WTC11 (cell line): ENCODE results near the gene IL10RB. TPM values are rescaled to one million over a fixed set of nuclear protein-coding genes. Genes with fewer than 3 reads are reported as not detected.

Experiments used
- ATAC-seq: fragments of 200-7000 bp; cut with Tn5 transposase; 2 replicates; pipeline ENCODE4 v1.10.0; 2021; ENCODE audit warnings: mild to moderate bottlenecking, moderate library complexity
- CTCF ChIA-PET: fragments of 300-600 bp; sonication (Branson Sonifier 250); formaldehyde crosslinking; loops from one replicate; lab custom pipeline; 2021; ENCODE audit warnings: antibody characterized with exemption; lab: Charles Lee
- POLR2A ChIA-PET: fragments of 350-600 bp; sonication (Branson Sonifier 250); formaldehyde crosslinking; loops from one replicate; lab custom pipeline; 2021; ENCODE audit warnings: antibody characterized with exemption; lab: Charles Lee
- DNase-seq: peaks from one replicate; pipeline ENCODE4 v3.0.0; 2021; ENCODE audit warnings: low spot score
- H3K27ac Mint-ChIP-seq: 2 replicates; pipeline ENCODE4 v1.8.0; 2021; ENCODE audit warnings: mixed read lengths
- H3K27me3 Mint-ChIP-seq: 2 replicates; pipeline ENCODE4 v1.8.0; 2021; ENCODE audit warnings: low read depth, mild to moderate bottlenecking, moderate library complexity, mixed read lengths
- H3K36me3 Mint-ChIP-seq: 2 replicates; pipeline ENCODE4 v1.8.0; 2021; ENCODE audit warnings: mixed read lengths
- H3K4me1 Mint-ChIP-seq: 2 replicates; pipeline ENCODE4 v1.8.0; 2022; ENCODE audit warnings: mixed read lengths
- H3K4me3 Mint-ChIP-seq: 2 replicates; pipeline ENCODE4 v1.8.0; 2021; ENCODE audit warnings: mild to moderate bottlenecking, moderate library complexity, mixed read lengths
- H3K9me3 Mint-ChIP-seq: 2 replicates; pipeline ENCODE4 v1.8.0; 2021; ENCODE audit warnings: mixed read lengths
- AFF4 ChIP-seq: sonication (generic); formaldehyde crosslinking; IDR thresholded peaks from 2 replicates; pipeline ENCODE4 v1.8.1; 2023; ENCODE audit warnings: mild to moderate bottlenecking, missing genetic modification reagents, borderline replicate concordance
- ARID4B ChIP-seq: sonication (generic); formaldehyde crosslinking; IDR thresholded peaks from 2 replicates; pipeline ENCODE4 v1.8.0; 2023; ENCODE audit warnings: missing genetic modification reagents, mild to moderate bottlenecking, borderline replicate concordance
- CBFB ChIP-seq: sonication (generic); formaldehyde crosslinking; IDR thresholded peaks from 2 replicates; pipeline ENCODE4 v1.8.1; 2022; ENCODE audit warnings: mild to moderate bottlenecking, low read depth, missing genetic modification reagents
- CREM ChIP-seq: sonication (generic); formaldehyde crosslinking; IDR thresholded peaks from 2 replicates; pipeline ENCODE4 v1.8.1; 2022; ENCODE audit warnings: mild to moderate bottlenecking, missing genetic modification reagents, moderate library complexity
- EMX1 ChIP-seq: fragments of 250-450 bp; sonication (Bioruptor Pico); IDR thresholded peaks from 2 replicates; pipeline ENCODE4 v1.8.0; 2021; ENCODE audit warnings: mild to moderate bottlenecking
- FOXJ3 ChIP-seq: sonication (generic); formaldehyde crosslinking; IDR thresholded peaks from 2 replicates; pipeline ENCODE4 v1.9.0; 2021; ENCODE audit warnings: missing genetic modification reagents, mild to moderate bottlenecking, borderline replicate concordance
- GTF2I ChIP-seq: fragments of 250-450 bp; sonication (Bioruptor Pico); conservative IDR thresholded peaks from 2 replicates; pipeline ENCODE4 v1.4.0; 2021; ENCODE audit warnings: mild to moderate bottlenecking
- HMGA2 ChIP-seq: fragments of 250-450 bp; sonication (Bioruptor Pico); IDR thresholded peaks from 2 replicates; pipeline ENCODE4 v1.4.0; 2021; ENCODE audit warnings: mild to moderate bottlenecking, moderate library complexity
- MXD4 ChIP-seq: fragments of 250-450 bp; sonication (Bioruptor Pico); IDR thresholded peaks from 2 replicates; pipeline ENCODE4 v1.8.0; 2021; ENCODE audit warnings: mild to moderate bottlenecking, moderate library complexity, borderline replicate concordance
- MYBL2 ChIP-seq: sonication (generic); formaldehyde crosslinking; IDR thresholded peaks from 2 replicates; pipeline ENCODE4 v1.8.1; 2023; ENCODE audit warnings: mild to moderate bottlenecking, moderate library complexity, missing genetic modification reagents
- PRRX2 ChIP-seq: fragments of 250-450 bp; sonication (Bioruptor Pico); IDR thresholded peaks from 2 replicates; pipeline ENCODE4 v1.8.0; 2021; ENCODE audit warnings: mild to moderate bottlenecking
- RELA ChIP-seq: sonication (generic); formaldehyde crosslinking; IDR thresholded peaks from 2 replicates; pipeline ENCODE4 v1.8.1; 2022; ENCODE audit warnings: missing genetic modification reagents, mild to moderate bottlenecking, borderline replicate concordance
- TEAD4 ChIP-seq: sonication (generic); formaldehyde crosslinking; IDR thresholded peaks from 2 replicates; pipeline ENCODE4 v1.8.0; 2022; ENCODE audit warnings: mild to moderate bottlenecking, missing genetic modification reagents
- total RNA-seq: library from RNA; stranded (reverse); gene quantifications from 3 replicates; pipeline ENCODE4 v1.2.3, GENCODE V29; 2021
- TF ChIP-seq, protein P1 (sequence below): sonication (generic); formaldehyde crosslinking; IDR thresholded peaks from 2 replicates; pipeline ENCODE4 v1.8.0; 2023; ENCODE audit warnings: mild to moderate bottlenecking, missing genetic modification reagents
- TF ChIP-seq, protein P2 (sequence below): sonication (generic); formaldehyde crosslinking; IDR thresholded peaks from 2 replicates; pipeline ENCODE4 v1.8.1; 2022; ENCODE audit warnings: low read depth, missing genetic modification reagents, borderline replicate concordance
- TF ChIP-seq, protein P3 (sequence below): sonication (generic); formaldehyde crosslinking; IDR thresholded peaks from 2 replicates; pipeline ENCODE4 v1.8.1; 2022; ENCODE audit warnings: mild to moderate bottlenecking, missing genetic modification reagents, moderate library complexity, borderline replicate concordance

The IL10RB gene
- total RNA-seq, 1 experiment from 2014 or later, result 3.7 TPM

DNA sequence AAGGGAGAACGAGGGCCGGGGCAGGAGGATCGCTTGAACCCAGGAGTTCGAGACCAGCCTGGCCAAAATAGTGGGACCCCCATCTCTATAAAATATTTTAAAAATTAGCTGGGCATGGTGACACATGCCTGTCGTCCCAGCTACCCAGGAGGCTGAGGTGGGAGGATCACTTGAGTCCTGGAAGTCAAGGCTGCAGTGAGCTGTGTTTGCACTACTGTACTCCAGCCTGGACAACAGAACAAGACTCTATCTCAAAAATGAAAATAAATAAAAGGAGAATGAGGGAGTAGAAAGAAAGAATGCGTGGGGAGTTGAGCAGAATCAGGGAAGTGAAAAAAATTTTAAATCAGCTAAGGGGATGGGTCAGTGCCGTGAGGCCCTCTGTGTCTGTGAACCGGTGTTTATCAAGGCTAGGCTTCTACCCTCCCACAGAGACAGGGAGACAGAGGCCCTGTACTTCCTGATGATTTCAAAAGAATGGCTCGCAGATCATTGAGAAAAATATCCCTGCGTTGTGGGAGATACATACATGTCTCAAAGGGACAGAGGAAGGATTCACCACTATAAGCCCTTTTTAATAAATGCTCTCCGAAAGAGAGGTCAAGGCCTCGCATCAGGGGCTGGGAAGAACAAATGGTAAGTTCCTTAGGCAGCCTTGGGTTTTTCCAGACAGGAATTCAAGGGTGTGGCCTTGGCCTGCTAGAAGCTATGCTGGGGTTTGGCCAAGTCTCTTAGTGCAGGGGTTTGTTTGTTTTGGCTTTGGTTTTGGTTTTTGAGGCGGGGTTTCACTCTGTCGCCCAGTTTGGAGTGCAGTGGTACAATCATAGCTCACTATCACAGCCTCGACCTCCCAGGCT lies 20.7 kb downstream of the IL10RB start:
- H3K4me3 Mint-ChIP-seq, result no peak overlapping the region
- ChIA-PET POLR2A (no interaction called here), CTCF (no interaction called here)
- H3K9me3 Mint-ChIP-seq, result no peaks in the 10 kb centered on the region
- no peak for ATAC-seq
- peaks cover 4% of the 10 kb centered on the region for H3K36me3 Mint-ChIP-seq
- H3K27me3 Mint-ChIP-seq, result no peaks in the 10 kb centered on the region
- no peak overlapping the region for H3K27ac Mint-ChIP-seq
- no peak for TF ChIP-seq PRRX2 (CRISPR knock-in tag)
- no peak for TF ChIP-seq CBFB
- TF ChIP-seq AFF4, result no peak
- TF ChIP-seq MXD4, result no peak
- TF ChIP-seq EMX1, result no peak
- TF ChIP-seq, protein P1, sequence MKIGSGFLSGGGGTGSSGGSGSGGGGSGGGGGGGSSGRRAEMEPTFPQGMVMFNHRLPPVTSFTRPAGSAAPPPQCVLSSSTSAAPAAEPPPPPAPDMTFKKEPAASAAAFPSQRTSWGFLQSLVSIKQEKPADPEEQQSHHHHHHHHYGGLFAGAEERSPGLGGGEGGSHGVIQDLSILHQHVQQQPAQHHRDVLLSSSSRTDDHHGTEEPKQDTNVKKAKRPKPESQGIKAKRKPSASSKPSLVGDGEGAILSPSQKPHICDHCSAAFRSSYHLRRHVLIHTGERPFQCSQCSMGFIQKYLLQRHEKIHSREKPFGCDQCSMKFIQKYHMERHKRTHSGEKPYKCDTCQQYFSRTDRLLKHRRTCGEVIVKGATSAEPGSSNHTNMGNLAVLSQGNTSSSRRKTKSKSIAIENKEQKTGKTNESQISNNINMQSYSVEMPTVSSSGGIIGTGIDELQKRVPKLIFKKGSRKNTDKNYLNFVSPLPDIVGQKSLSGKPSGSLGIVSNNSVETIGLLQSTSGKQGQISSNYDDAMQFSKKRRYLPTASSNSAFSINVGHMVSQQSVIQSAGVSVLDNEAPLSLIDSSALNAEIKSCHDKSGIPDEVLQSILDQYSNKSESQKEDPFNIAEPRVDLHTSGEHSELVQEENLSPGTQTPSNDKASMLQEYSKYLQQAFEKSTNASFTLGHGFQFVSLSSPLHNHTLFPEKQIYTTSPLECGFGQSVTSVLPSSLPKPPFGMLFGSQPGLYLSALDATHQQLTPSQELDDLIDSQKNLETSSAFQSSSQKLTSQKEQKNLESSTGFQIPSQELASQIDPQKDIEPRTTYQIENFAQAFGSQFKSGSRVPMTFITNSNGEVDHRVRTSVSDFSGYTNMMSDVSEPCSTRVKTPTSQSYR (CRISPR knock-in tag), result no peak
- no peak for TF ChIP-seq FOXJ3 (CRISPR knock-in tag)
- no peak for TF ChIP-seq ARID4B
- TF ChIP-seq CREM, result no peak
- TF ChIP-seq, protein P2, sequence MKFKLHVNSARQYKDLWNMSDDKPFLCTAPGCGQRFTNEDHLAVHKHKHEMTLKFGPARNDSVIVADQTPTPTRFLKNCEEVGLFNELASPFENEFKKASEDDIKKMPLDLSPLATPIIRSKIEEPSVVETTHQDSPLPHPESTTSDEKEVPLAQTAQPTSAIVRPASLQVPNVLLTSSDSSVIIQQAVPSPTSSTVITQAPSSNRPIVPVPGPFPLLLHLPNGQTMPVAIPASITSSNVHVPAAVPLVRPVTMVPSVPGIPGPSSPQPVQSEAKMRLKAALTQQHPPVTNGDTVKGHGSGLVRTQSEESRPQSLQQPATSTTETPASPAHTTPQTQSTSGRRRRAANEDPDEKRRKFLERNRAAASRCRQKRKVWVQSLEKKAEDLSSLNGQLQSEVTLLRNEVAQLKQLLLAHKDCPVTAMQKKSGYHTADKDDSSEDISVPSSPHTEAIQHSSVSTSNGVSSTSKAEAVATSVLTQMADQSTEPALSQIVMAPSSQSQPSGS (CRISPR knock-in tag), result no peak
- TF ChIP-seq, protein P3, sequence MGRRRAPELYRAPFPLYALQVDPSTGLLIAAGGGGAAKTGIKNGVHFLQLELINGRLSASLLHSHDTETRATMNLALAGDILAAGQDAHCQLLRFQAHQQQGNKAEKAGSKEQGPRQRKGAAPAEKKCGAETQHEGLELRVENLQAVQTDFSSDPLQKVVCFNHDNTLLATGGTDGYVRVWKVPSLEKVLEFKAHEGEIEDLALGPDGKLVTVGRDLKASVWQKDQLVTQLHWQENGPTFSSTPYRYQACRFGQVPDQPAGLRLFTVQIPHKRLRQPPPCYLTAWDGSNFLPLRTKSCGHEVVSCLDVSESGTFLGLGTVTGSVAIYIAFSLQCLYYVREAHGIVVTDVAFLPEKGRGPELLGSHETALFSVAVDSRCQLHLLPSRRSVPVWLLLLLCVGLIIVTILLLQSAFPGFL (CRISPR knock-in tag), result no peak
- TF ChIP-seq TEAD4 (CRISPR knock-in tag), result no peak
- TF ChIP-seq GTF2I, result no peak
- TF ChIP-seq RELA (CRISPR knock-in tag), result no peak
- TF ChIP-seq MYBL2 (CRISPR knock-in tag), result no peak
- TF ChIP-seq HMGA2 (CRISPR knock-in tag), result no peak
- no peaks in the 10 kb centered on the region for H3K4me1 Mint-ChIP-seq
- no peak for DNase-seq
